HEK293 (cell line): Measurements from ENCODE around the gene SEC24A.

ENCODE experiments used
- GFI1B ChIP-seq: fragments of 450-650 bp; formaldehyde crosslinking; IDR thresholded peaks from 2 replicates; pipeline ENCODE4 v1.5.1; 2016; ENCODE audit warnings: missing biosample characterization, missing genetic modification characterization
- PRDM6 ChIP-seq: fragments of 450-650 bp; formaldehyde crosslinking; IDR thresholded peaks from 2 replicates; pipeline ENCODE4 v1.5.1; 2017; ENCODE audit warnings: missing biosample characterization, missing genetic modification characterization
- RBAK ChIP-seq: fragments of 450-650 bp; formaldehyde crosslinking; IDR thresholded peaks from 2 replicates; pipeline ENCODE4 v1.5.1; 2016; ENCODE audit warnings: missing biosample characterization, missing genetic modification characterization
- REPIN1 ChIP-seq: fragments of 450-650 bp; formaldehyde crosslinking; IDR thresholded peaks from 2 replicates; pipeline ENCODE4 v1.5.1; 2017; ENCODE audit warnings: missing biosample characterization, missing genetic modification characterization, low read depth
- TRIM28 ChIP-seq: IDR thresholded peaks from 2 replicates; pipeline ENCODE4 v1.6.1; 2011; ENCODE audit warnings: low read length, control low read depth, borderline replicate concordance
- TSHZ1 ChIP-seq: fragments of 450-650 bp; formaldehyde crosslinking; IDR thresholded peaks from 2 replicates; pipeline ENCODE4 v1.5.1; 2016; ENCODE audit warnings: missing biosample characterization, missing genetic modification characterization, borderline replicate concordance
- ZBTB11 ChIP-seq: fragments of 450-650 bp; formaldehyde crosslinking; conservative IDR thresholded peaks from 2 replicates; pipeline ENCODE4 v1.5.1; 2016; ENCODE audit warnings: low read depth, missing biosample characterization, missing genetic modification characterization
- ZBTB49 ChIP-seq: fragments of 450-650 bp; formaldehyde crosslinking; IDR thresholded peaks from 2 replicates; pipeline ENCODE4 v1.5.1; 2016; ENCODE audit warnings: missing biosample characterization, missing genetic modification characterization, low read depth
- ZNF138 ChIP-seq: fragments of 450-650 bp; formaldehyde crosslinking; IDR thresholded peaks from 2 replicates; pipeline ENCODE4 v1.5.1; 2016; ENCODE audit warnings: missing biosample characterization, missing genetic modification characterization, borderline replicate concordance
- ZNF18 ChIP-seq: fragments of 450-650 bp; formaldehyde crosslinking; IDR thresholded peaks from 2 replicates; pipeline ENCODE4 v1.5.1; 2016; ENCODE audit warnings: missing biosample characterization, missing genetic modification characterization
- ZNF211 ChIP-seq: fragments of 450-650 bp; formaldehyde crosslinking; IDR thresholded peaks from 2 replicates; pipeline ENCODE4 v1.5.1; 2016; ENCODE audit warnings: low read depth, missing biosample characterization, missing genetic modification characterization
- ZNF24 ChIP-seq: fragments of 450-650 bp; formaldehyde crosslinking; IDR thresholded peaks from 2 replicates; pipeline ENCODE4 v1.5.1; 2016; ENCODE audit warnings: missing biosample characterization, missing genetic modification characterization
- ZNF248 ChIP-seq: fragments of 450-650 bp; formaldehyde crosslinking; IDR thresholded peaks from 2 replicates; pipeline ENCODE4 v1.5.1; 2017; ENCODE audit warnings: missing biosample characterization, missing genetic modification characterization
- ZNF311 ChIP-seq: fragments of 450-650 bp; formaldehyde crosslinking; IDR thresholded peaks from 2 replicates; pipeline ENCODE4 v1.5.1; 2017; ENCODE audit warnings: missing biosample characterization, missing genetic modification characterization, borderline replicate concordance
- ZNF362 ChIP-seq: fragments of 450-650 bp; formaldehyde crosslinking; IDR thresholded peaks from 2 replicates; pipeline ENCODE4 v1.5.1; 2016; ENCODE audit warnings: missing biosample characterization, missing genetic modification characterization
- ZNF398 ChIP-seq: fragments of 450-650 bp; formaldehyde crosslinking; IDR thresholded peaks from 2 replicates; pipeline ENCODE4 v1.5.1; 2017; ENCODE audit warnings: missing biosample characterization, missing genetic modification characterization
- ZNF544 ChIP-seq: fragments of 450-650 bp; formaldehyde crosslinking; IDR thresholded peaks from 2 replicates; pipeline ENCODE4 v1.5.0; 2017; ENCODE audit warnings: missing biosample characterization, missing genetic modification characterization
- ZNF585B ChIP-seq: fragments of 450-650 bp; formaldehyde crosslinking; IDR thresholded peaks from 2 replicates; pipeline ENCODE4 v1.5.1; 2016; ENCODE audit warnings: missing biosample characterization, missing genetic modification characterization
- ZNF596 ChIP-seq: fragments of 450-650 bp; IDR thresholded peaks from 2 replicates; pipeline ENCODE4 v1.5.0; 2018; ENCODE audit warnings: missing biosample characterization, mild to moderate bottlenecking, missing genetic modification characterization, moderate library complexity
- ZNF777 ChIP-seq: fragments of 450-650 bp; formaldehyde crosslinking; IDR thresholded peaks from 2 replicates; pipeline ENCODE4 v1.5.1; 2017; ENCODE audit warnings: missing biosample characterization, missing genetic modification characterization, borderline replicate concordance
- ZNF791 ChIP-seq: fragments of 450-650 bp; formaldehyde crosslinking; IDR thresholded peaks from 2 replicates; pipeline ENCODE4 v1.5.1; 2016; ENCODE audit warnings: missing biosample characterization, missing genetic modification characterization
- ZNF843 ChIP-seq: fragments of 450-650 bp; formaldehyde crosslinking; IDR thresholded peaks from 2 replicates; pipeline ENCODE4 v1.5.1; 2016; ENCODE audit warnings: missing biosample characterization, missing genetic modification characterization

SEC24A gene

GRCh38 chr5:134648425-134649162 is at the start of gene SEC24A (continued):
- TF ChIP-seq GFI1B (tag by site-specific recombination) = no peak; the same call in none of the 2 replicates
- TF ChIP-seq ZNF596 (tag by site-specific recombination) = peak; percentile 3; the same call in 1 of the 2 replicates
- TF ChIP-seq ZNF544 = no peak
- no peak for TF ChIP-seq ZNF248 (tag by site-specific recombination)
- TF ChIP-seq REPIN1 (tag by site-specific recombination) = no peak
- no peak for TF ChIP-seq ZNF791 (tag by site-specific recombination)
- TF ChIP-seq TRIM28 = no peak
- TF ChIP-seq ZNF843 (tag by site-specific recombination) = no peak
- TF ChIP-seq ZBTB49 (tag by site-specific recombination) = no peak
- no peak for TF ChIP-seq ZNF585B (tag by site-specific recombination)
- TF ChIP-seq ZNF398 (tag by site-specific recombination) = no peak; the same call in 1 of the 2 replicates
- no peak for TF ChIP-seq RBAK (tag by site-specific recombination)
- no peak for TF ChIP-seq ZNF211
- TF ChIP-seq ZNF777 (tag by site-specific recombination) = peak; percentile 90; the same call in 1 of the 2 replicates
- TF ChIP-seq ZNF311 = no peak
- no peak for TF ChIP-seq ZNF138 (tag by site-specific recombination)
- no peak for TF ChIP-seq ZNF362
- peak; percentile 8; the same call in 1 of the 2 replicates for TF ChIP-seq TSHZ1
- TF ChIP-seq PRDM6 (tag by site-specific recombination) = no peak
- peak; percentile 96 for TF ChIP-seq ZBTB11
- no peak for TF ChIP-seq ZNF18 (tag by site-specific recombination)
- TF ChIP-seq ZNF24 (tag by site-specific recombination) = peak; percentile 14; the same call in 1 of the 2 replicates
